GM21447 (cell line): ENCODE measurements around the gene YIPF7.
A peak's percentile ranks its signal among the peaks of the same experiment; 100 is the strongest.

Experiments used
- ATAC-seq: cut with Tn5 transposase; IDR thresholded peaks from one replicate; pipeline ENCODE4 v1.9.1; 2021; ENCODE audit not compliant: unreplicated experiment

YIPF7 gene

DNA sequence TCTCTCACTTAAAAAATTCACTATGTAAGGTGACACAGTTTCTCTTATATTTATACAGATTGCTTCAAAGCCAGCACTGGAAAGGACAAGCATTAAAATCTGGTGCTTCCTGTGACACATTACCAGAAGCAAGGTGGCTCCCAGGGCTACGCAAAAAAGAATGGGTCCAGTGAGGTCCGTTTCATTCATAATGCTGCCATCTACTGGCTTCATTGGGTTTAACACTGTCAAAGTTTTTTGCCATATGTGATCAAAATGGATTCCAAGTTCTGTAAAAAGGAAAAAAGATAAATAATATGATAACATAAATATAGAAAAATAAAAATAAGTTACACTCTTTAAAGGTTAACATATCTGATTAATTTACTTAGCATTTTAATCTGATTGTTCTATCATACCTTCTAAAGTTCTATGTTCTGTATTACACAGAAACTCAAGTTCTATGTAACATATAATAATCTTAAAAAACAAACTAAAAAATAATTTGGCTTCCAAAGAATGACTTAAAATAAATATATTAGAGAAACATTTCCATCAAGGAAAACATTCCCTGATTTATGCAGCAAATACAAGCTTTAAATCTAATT, 22.1 kb downstream of the YIPF7 start:
- peak; percentile 93 for ATAC-seq

DNA sequence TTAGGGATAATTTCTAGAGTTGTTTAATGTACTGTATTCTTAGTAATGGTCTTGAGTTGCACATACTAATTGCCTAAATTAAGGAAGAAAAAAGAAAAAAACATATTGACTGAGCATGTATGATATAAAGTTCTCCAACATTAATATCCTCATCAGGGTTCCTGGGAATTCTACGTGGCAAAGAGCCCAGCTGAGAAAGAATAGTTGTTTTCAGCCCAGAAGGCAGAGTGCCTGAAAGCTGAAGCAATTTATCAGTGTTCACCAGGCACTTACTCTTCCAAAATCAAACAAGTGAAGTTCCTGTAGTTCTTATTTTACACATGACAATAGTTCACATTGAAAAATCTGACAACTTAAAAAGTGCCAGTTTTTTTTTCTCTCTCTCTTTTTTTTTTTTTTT, 27.7 kb downstream of the YIPF7 start:
- ATAC-seq, result no peak

GRCh38 chr4:44616621-44617020, 34.8 kb downstream of the YIPF7 start:
- ATAC-seq, result no peak

GRCh38 chr4:44583393-44583792, 68.0 kb downstream of the YIPF7 start:
- no peak for ATAC-seq

DNA sequence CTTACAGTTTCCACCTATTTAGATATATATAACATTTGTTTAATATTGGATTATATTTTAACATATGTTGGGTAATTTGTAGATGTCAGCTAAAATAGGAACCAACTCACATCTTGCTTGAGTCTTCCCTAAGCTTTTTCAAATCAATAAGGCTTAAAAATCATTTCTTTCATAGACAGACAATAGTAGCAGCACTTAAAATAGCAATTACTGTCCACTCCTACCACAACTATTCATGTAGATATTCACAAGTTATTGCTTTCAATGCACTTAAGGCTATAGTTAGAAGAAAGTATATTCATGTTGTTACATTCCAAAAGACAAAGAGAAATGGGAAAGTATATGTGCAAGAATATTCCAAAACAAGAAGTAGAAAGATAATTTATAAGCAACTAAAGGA, 71.2 kb downstream of the YIPF7 start:
- ATAC-seq, result no peak

DNA sequence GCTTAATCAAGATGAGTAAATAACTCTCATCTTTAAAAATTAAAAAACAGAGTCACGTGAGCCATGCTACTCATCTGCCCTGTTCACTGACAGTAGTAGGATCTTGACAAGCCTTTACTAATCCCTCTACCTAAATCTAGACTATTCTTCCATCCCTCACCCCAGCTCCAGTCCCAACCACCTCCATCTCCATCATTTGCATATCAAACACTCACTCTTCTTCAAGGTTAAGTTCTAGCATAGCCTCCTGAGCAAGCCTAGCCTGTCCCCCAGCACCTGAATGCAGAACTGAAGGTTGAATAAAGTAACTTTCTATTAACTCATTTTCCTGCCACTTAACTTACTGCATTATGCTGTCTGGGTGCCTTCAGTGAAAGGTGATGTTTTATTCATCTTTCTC, 72.5 kb downstream of the YIPF7 start:
- no peak for ATAC-seq
